B cell (primary cell): ENCODE data around the gene CAMKK2. TPM values are rescaled to one million over a fixed set of nuclear protein-coding genes. Genes with fewer than 3 reads are reported as not detected.

Source experiments
- ATAC-seq: fragments of 200-7000 bp; cut with Tn5 transposase; one replicate; pipeline ENCODE4 v1.10.0; 2021; ENCODE audit warnings: low read depth, mild to moderate bottlenecking, moderate number of reproducible peaks, moderate library complexity
- CTCF ChIA-PET: fragments of 350-600 bp; sonication (Branson Sonifier 250); formaldehyde crosslinking; loops from one replicate; lab custom pipeline; 2021; ENCODE audit warnings: antibody characterized with exemption, inconsistent platforms; lab: Charles Lee
- POLR2A ChIA-PET: fragments of 350-600 bp; sonication (Branson Sonifier 250); formaldehyde crosslinking; loops from one replicate; lab custom pipeline; 2021; ENCODE audit warnings: antibody characterized with exemption; lab: Charles Lee
- DNase-seq: peaks from one replicate; pipeline ENCODE4 v3.0.0; 2013
- H2AFZ ChIP-seq: 2 replicates; pipeline ENCODE4 v1.6.1; 2012; ENCODE audit warnings: mild to moderate bottlenecking, low read depth, low read length; ENCODE audit not compliant: insufficient read depth, poor library complexity, severe bottlenecking
- H3K27ac ChIP-seq, 2 donors: 1 replicate in 1 of 2; 2 replicates in 1 of 2; pipeline ENCODE4 v1.5.1; 2012 to 2013; ENCODE audit warnings: low read length in 2 of 2, mild to moderate bottlenecking in 2 of 2, moderate library complexity in 1 of 2
- H3K27me3 ChIP-seq, 4 experiments: fragments of 200-600 bp in 1 of 4; sonication (generic) in 1 of 4; replicated peaks in 1 of 4; 1 replicate in 2 of 4; 2 replicates in 2 of 4; pipeline versions ENCODE4 v1.6.1 to v1.7.0; 2013 to 2016; ENCODE audit warnings: low read length in 3 of 4, mild to moderate bottlenecking in 2 of 4, mixed read lengths in 1 of 4, moderate library complexity in 1 of 4; ENCODE audit not compliant: insufficient read depth in 4 of 4, control insufficient read depth in 3 of 4; ENCODE audit errors: control extremely low read depth in 1 of 4
- H3K36me3 ChIP-seq, 2 experiments: replicated peaks in 1 of 2; 1 replicate in 1 of 2; 2 replicates in 1 of 2; pipeline versions ENCODE4 v1.6.1 to v1.7.1; 2013; ENCODE audit warnings: low read length in 1 of 2; ENCODE audit not compliant: insufficient read depth in 2 of 2, control insufficient read depth in 1 of 2; ENCODE audit errors: control extremely low read depth in 1 of 2, extremely low read depth in 1 of 2
- H3K4me1 ChIP-seq, 2 donors: fragments of 200-600 bp in 1 of 2; sonication (generic) in 1 of 2; 1 replicate in 1 of 2; 2 replicates in 1 of 2; pipeline versions ENCODE4 v1.5.1 to v1.6.1; 2013 to 2017; ENCODE audit warnings: low read length in 2 of 2; ENCODE audit not compliant: control insufficient read depth in 2 of 2, insufficient read depth in 2 of 2
- H3K4me2 ChIP-seq: replicated peaks from 2 replicates; pipeline ENCODE3; 2012; ENCODE audit warnings: mild to moderate bottlenecking, low read depth, low read length; ENCODE audit not compliant: poor library complexity, severe bottlenecking
- H3K4me3 ChIP-seq, 5 experiments: fragments of 200-600 bp in 1 of 5; sonication (generic) in 1 of 5; 1 replicate in 3 of 5; 2 replicates in 2 of 5; pipeline versions ENCODE4 v1.5.1 to v1.7.0; 2011 to 2016; ENCODE audit warnings: low read length in 4 of 5, mild to moderate bottlenecking in 4 of 5, low read depth in 2 of 5, control low read depth in 1 of 5, moderate library complexity in 1 of 5; ENCODE audit not compliant: insufficient read depth in 1 of 5; ENCODE audit errors: control extremely low read depth in 1 of 5, extremely low read depth in 1 of 5
- H3K79me2 ChIP-seq: fragments of 200-600 bp; sonication (generic); one replicate; pipeline ENCODE4 v1.6.0; 2016; ENCODE audit warnings: low read length; ENCODE audit not compliant: control insufficient read depth, insufficient read depth
- H3K9ac ChIP-seq: fragments of 200-600 bp; sonication (generic); 2 replicates; pipeline ENCODE4 v1.6.1; 2017; ENCODE audit warnings: mild to moderate bottlenecking, low read length, moderate library complexity
- H3K9me3 ChIP-seq, 3 donors: one replicate each; pipeline versions ENCODE4 v1.6.1 to v1.7.1; 2013; ENCODE audit warnings: low read length in 2 of 3; ENCODE audit not compliant: control insufficient read depth in 2 of 3, insufficient read depth in 1 of 3; ENCODE audit errors: control extremely low read depth in 1 of 3
- H4K20me1 ChIP-seq: 2 replicates; pipeline ENCODE4 v1.6.0; 2012; ENCODE audit warnings: mild to moderate bottlenecking, low read length; ENCODE audit not compliant: insufficient read depth, control insufficient read depth, poor library complexity, severe bottlenecking
- H3K27ac Mint-ChIP-seq: one replicate; pipeline ENCODE4 v1.8.0; 2021; ENCODE audit warnings: mixed read lengths
- H3K27me3 Mint-ChIP-seq: one replicate; pipeline ENCODE4 v1.8.0; 2021; ENCODE audit warnings: mixed read lengths
- H3K4me1 Mint-ChIP-seq: one replicate; pipeline ENCODE4 v1.8.0; 2021; ENCODE audit warnings: mixed read lengths
- H3K4me3 Mint-ChIP-seq: one replicate; pipeline ENCODE4 v1.8.0; 2021; ENCODE audit warnings: mixed read lengths
- H3K9me3 Mint-ChIP-seq: one replicate; pipeline ENCODE4 v1.8.0; 2022; ENCODE audit warnings: mixed read lengths; ENCODE audit not compliant: insufficient read depth
- EZH2 ChIP-seq: IDR thresholded peaks from 2 replicates; pipeline ENCODE4 v1.6.1; 2012; ENCODE audit warnings: borderline replicate concordance, low read depth, mild to moderate bottlenecking, moderate library complexity, low read length; ENCODE audit not compliant: insufficient read depth, poor library complexity, severe bottlenecking
- WGBS: methylation state at CpG from one replicate; pipeline ENCODE4 v1.1.5; 2013; ENCODE audit warnings: missing lambda C conversion rate; ENCODE audit not compliant: insufficient coverage; 5-methylcytosine and 5-hydroxymethylcytosine counted together
- intact Hi-C: fragments of 100-400 bp; cut with micrococcal nuclease; formaldehyde crosslinking; loops from one replicate; pipeline ENCODE4 v1.10.0; 2022
- polyA plus RNA-seq: library from polyadenylated mRNA; depleted of rRNA; stranded (reverse); fragments of >200 nt; gene quantifications from 2 replicates; pipeline ENCODE4 v1.2.3, GENCODE V29; 2012
- total RNA-seq, 2 donors: library from RNA; stranded (reverse); fragments of 120-200 nt in 1 of 2; gene quantifications; 1 replicate in 1 of 2; 2 replicates in 1 of 2; pipeline versions ENCODE4 v1.2.3 to v1.2.4, GENCODE V29; 2013 to 2022
- TF ChIP-seq, protein P1 (sequence below): fragments of 200-600 bp; IDR thresholded peaks from one replicate; pipeline ENCODE4 v1.8.0; 2022; ENCODE audit warnings: antibody characterized with exemption, mild to moderate bottlenecking

The CAMKK2 gene
- total and polyA plus RNA-seq, 2 donors (not counting 1 experiment from before 2014, with no cell fraction given): 9.7 to 17.1 TPM

DNA sequence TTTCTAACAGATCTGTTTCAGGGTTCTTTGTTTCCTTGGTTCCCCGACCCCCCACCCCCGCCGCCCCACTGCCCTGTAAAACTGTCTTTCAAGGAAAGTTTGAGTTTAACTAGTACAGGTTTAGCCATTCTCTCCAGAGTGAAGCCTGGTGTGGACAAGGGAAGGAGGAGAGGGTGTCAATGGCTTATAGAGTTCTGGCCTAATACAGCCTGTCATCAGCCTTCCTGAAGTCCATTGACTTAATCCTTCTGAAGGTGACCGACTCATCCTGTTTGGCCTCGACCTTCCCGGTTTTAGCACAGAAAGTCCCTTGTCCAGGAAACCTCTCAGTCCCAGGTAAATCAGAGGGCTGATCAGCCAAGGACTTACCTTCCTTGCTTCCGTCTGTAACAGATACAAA lies 97.6 kb downstream of the CAMKK2 start:
- POLR2A ChIA-PET: no interaction called here
- Mint-ChIP-seq H3K27ac (no peak overlapping the region), H3K4me1 (peaks cover 10% of the 10 kb centered on the region), H3K27me3 (no peaks in the 10 kb centered on the region), H3K9me3 (no peaks in the 10 kb centered on the region), H3K4me3 (no peak overlapping the region)
- TF ChIP-seq EZH2: no peak
- TF ChIP-seq, protein P1, sequence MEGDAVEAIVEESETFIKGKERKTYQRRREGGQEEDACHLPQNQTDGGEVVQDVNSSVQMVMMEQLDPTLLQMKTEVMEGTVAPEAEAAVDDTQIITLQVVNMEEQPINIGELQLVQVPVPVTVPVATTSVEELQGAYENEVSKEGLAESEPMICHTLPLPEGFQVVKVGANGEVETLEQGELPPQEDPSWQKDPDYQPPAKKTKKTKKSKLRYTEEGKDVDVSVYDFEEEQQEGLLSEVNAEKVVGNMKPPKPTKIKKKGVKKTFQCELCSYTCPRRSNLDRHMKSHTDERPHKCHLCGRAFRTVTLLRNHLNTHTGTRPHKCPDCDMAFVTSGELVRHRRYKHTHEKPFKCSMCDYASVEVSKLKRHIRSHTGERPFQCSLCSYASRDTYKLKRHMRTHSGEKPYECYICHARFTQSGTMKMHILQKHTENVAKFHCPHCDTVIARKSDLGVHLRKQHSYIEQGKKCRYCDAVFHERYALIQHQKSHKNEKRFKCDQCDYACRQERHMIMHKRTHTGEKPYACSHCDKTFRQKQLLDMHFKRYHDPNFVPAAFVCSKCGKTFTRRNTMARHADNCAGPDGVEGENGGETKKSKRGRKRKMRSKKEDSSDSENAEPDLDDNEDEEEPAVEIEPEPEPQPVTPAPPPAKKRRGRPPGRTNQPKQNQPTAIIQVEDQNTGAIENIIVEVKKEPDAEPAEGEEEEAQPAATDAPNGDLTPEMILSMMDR: no peak
- no peaks in the 10 kb centered on the region for H4K20me1 ChIP-seq
- H3K9ac ChIP-seq: no peak overlapping the region
- no peaks in the 10 kb centered on the region for H3K79me2 ChIP-seq
- DNase-seq: no peak
- no peak overlapping the region for H2AFZ ChIP-seq
- H3K36me3 ChIP-seq: no peaks in the 10 kb centered on the region
- H3K4me1 ChIP-seq: peaks cover 5 to 9% of the 10 kb centered on the region in 2 donors
- no peaks in the 10 kb centered on the region for H3K9me3 ChIP-seq
- CTCF ChIA-PET: no interaction called here
- H3K27ac ChIP-seq: no peak overlapping the region
- H3K4me2 ChIP-seq: no peak overlapping the region
- no peaks in the 10 kb centered on the region for H3K27me3 ChIP-seq
- WGBS: 100% methylated on average over 1 of the region's 7 CpGs
- intact Hi-C loops: no loop called here
- no peak overlapping the region for H3K4me3 ChIP-seq
- ATAC-seq: no peak

DNA sequence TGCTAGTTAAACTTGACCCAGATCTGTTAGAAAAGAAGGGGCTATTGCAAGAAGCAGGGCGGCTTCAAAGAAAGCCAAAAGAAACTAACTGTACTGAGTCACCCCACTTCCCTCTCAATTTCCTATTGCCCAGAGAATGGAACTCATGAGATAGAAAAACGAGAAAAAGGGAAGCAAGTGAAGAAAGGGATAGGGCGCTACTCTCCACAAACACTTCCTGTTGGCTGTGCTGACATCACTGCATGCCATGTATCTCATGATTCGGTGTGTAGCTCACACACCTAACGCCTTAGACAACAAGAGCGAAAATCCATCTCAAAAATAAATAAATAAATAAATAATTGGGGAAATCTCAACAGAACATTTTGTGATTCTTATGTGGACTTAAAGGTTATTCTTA lies 99.6 kb downstream of the CAMKK2 start:
- intact Hi-C loops: no loop called here
- Histone ChIP-seq H3K27ac (no peak overlapping the region), H3K4me3 (no peak overlapping the region), H4K20me1 (no peaks in the 10 kb centered on the region), H3K4me2 (peak overlapping the region; percentile 38), H3K79me2 (no peaks in the 10 kb centered on the region), H3K9me3 (no peaks in the 10 kb centered on the region), H3K9ac (peak overlapping the region; percentile 16), H3K27me3 (no peaks in the 10 kb centered on the region), H3K36me3 (no peaks in the 10 kb centered on the region), H2AFZ (peak overlapping the region; percentile 50), H3K4me1 (peaks cover 5 to 9% of the 10 kb centered on the region in 2 donors)
- DNase-seq: peak; percentile 65
- ChIA-PET POLR2A (no interaction called here), CTCF (no interaction called here)
- H3K4me3 Mint-ChIP-seq: peak overlapping the region; percentile 20
- TF ChIP-seq, protein P1: no peak
- no peak for TF ChIP-seq EZH2
- WGBS: no CpG with 5 or more reads among the region's 6 CpGs
- H3K27me3 Mint-ChIP-seq: no peaks in the 10 kb centered on the region
- H3K4me1 Mint-ChIP-seq: peaks cover 10% of the 10 kb centered on the region
- peak; percentile 57 for ATAC-seq
- H3K27ac Mint-ChIP-seq: peak overlapping the region; percentile 57
- H3K9me3 Mint-ChIP-seq: no peaks in the 10 kb centered on the region
